GM18951 (cell line): ENCODE results near the gene ZNF668.
A peak's percentile ranks its signal among the peaks of the same experiment; 100 is the strongest.

Experiments used
- POLR2A ChIP-seq: IDR thresholded peaks from 4 replicates; pipeline ENCODE4 v1.6.1; 2011; ENCODE audit warnings: mild to moderate bottlenecking; ENCODE audit not compliant: insufficient read length, insufficient read depth; ENCODE audit errors: extremely low read depth
- in situ Hi-C: fragments of 300-500 bp; cut with MboI; formaldehyde crosslinking; loops from one replicate; pipeline ENCODE4 v1.12.0; 2022; ENCODE audit warnings: low sequenced_read_pairs, mixed read lengths, inconsistent platforms; ENCODE audit not compliant: unreplicated experiment

Gene ZNF668

DNA sequence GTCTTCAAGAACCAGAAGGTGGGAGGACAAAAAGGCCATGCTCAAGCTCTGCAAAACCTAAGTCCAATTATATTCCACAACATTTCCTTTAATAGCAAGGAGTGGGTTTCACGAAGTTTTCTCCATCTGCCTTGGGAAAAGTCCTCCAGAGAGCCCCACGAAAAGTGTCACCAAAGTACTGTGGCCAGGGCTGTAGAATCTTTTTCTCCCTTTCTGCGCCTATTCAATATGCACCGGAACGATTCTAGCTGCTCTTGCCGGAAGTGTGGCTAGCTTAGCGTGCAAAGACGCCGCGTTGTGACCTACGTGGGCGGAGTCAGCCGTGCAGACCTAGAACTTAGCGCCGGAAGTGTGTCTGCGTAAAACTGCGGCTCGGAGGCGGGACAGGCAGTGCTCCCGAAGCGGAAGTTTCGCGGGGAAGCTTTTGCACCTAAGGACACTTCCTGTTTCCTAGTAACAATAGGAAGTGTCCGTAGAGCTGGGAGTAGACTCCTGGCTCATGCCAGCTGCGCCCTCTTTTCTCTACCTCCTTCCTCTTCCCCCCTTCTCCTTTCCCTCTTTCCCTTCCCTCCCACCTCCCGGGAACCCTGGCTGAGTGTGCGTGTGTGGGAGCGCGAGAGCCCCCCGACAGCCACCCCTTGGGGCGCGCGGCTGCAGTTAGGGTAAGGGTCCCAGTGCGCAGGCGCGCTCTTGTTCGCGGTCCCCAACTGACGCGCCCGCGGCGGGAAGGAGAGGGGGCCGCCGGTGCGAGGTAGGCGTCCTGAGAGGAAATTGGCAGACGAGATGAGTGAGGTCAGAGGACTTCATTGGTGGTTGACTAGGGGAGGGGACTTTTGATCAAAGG is at the start of gene ZNF668, which contains the start of gene ZNF646:
TSS of gene ZNF668 (minus strand) at position 271 of the 844 bp plus-strand sequence. CDS start 9,781 bp downstream, outside the sequence.
TSS of gene ZNF646 (plus strand) at position 453 of the 844 bp plus-strand sequence. CDS start 1,903 bp downstream, outside the sequence.
- in situ Hi-C loops = no loop called here

GRCh38 chr16:31120129-31120528 is 46.1 kb upstream of the ZNF668 start:
- no peak for TF ChIP-seq POLR2A
- in situ Hi-C loops = no loop called here

More for the DNA sequence above, at the start of gene ZNF668, which contains the start of gene ZNF646:
- TF ChIP-seq POLR2A = peak; percentile 81

DNA sequence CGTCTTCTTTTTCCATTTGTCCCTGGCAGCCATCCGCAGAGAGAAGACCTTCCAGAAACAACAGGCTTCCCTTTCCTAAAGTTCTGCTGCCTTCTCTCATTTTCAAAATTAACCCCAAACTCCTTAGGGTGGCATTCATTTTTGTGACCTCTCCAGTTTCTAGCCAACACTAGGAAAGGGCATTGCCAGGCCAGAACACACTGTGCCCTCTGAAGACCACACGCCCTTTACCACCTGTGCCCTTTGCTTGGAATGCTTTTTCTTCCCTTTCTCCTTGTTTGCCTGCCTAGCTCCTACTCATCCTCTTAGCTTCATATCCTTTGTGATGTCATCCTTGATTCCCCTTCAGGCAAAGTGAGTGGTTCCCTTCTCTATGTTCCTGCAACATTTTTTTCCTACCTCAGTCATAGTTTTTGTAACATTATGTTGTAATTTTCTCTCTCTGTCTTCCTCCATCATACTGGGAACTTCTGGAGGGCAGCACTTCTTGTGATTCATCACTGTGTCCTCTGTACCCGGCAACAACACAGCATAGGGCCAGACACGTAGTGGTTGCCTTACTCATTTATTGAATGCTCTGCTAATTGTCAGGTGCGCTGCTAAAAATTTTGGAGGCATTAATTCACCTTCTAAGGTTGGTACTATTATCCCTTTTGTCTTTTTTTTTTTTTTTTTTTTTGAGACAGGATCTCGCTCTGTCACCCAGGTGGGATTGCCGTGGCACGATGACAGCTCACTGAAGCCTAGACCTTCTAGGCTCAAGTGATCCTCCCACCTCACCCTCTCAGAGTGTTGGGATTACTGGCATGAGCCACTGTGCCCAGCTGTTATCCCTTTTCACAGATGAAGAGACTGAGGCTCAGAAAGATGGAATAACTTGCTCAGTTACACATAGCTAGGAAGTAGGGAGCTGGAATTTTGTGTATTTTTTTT is 44.4 kb upstream of the ZNF668 start:
- in situ Hi-C loops = no loop called here
- TF ChIP-seq POLR2A = no peak

- in situ Hi-C loops = no loop called here
- peak; percentile 91 for TF ChIP-seq POLR2A
Measured at GRCh38 chr16:31117384-31118222, 43.6 kb upstream of the ZNF668 start, which contains the start of gene KAT8. Gene KAT8, plus strand, starts transcription at chr16:31117664. Its CDS starts 18 bp downstream, at chr16:31117682.

GRCh38 chr16:31114468-31114867 is 40.4 kb upstream of the ZNF668 start:
- no peak for TF ChIP-seq POLR2A
- in situ Hi-C loops = no loop called here

- TF ChIP-seq POLR2A = no peak
- in situ Hi-C loops = no loop called here
Measured at GRCh38 chr16:31113121-31114120, 39.4 kb upstream of the ZNF668 start.

- in situ Hi-C loops = no loop called here
- no peak for TF ChIP-seq POLR2A
Measured at GRCh38 chr16:31112711-31113110, 38.7 kb upstream of the ZNF668 start.

- no peak for TF ChIP-seq POLR2A
- in situ Hi-C loops = no loop called here
Measured at GRCh38 chr16:31111881-31112466, 37.9 kb upstream of the ZNF668 start.

DNA sequence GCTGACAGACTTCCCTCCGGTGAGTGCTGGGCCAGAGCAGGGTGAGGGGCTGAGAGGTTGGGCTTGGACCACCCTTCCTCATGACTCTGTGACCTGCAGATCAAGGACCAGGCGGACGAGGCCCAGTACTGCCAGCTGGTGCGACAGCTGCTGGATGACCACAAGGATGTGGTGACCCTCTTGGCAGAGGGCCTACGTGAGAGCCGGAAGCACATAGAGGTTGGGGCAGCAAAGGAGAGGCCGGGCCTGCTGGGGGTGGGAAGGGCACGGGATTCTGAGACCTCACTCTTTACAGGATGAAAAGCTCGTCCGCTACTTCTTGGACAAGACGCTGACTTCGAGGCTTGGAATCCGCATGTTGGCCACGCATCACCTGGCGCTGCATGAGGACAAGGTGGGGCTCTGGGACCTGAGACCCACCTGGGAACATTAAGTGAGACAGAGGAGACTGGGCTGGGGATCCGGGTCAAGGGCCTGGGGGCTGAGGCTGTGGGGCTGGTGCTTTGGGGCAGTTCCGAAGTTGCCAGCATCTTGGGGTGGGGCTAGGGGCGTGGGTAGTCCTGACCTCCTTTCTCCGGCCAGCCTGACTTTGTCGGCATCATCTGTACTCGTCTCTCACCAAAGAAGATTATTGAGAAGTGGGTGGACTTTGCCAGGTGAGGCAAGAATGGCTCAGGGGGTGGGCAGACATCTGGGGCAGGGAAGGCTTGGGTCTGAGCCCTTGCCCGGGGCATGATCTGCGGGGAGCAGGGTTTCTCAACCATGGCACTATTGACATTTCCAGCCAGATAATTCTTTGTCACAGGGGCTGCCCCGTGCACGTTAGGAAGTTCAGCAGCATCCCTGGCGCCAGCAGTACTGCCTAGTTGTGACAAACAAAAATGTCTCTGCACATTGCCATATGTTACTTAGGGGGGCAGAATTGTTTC is 36.3 kb upstream of the ZNF668 start:
- in situ Hi-C loops = no loop called here
- no peak for TF ChIP-seq POLR2A

- no peak for TF ChIP-seq POLR2A
- in situ Hi-C loops = no loop called here
Measured at GRCh38 chr16:31109622-31110021, 35.6 kb upstream of the ZNF668 start.
